H1 (cell line): Measurements from ENCODE around the gene SIK1. TPM values are rescaled to one million over a fixed set of nuclear protein-coding genes. Genes with fewer than 3 reads are reported as not detected.

Experiments
- CTCF ChIA-PET: fragments of 300-600 bp; sonication (Branson Sonifier 250); formaldehyde crosslinking; loops from one replicate; lab custom pipeline; 2021; ENCODE audit not compliant: partially characterized antibody; lab: Charles Lee
- POLR2A ChIA-PET: fragments of 300-600 bp; sonication (Branson Sonifier 250); formaldehyde crosslinking; loops from one replicate; lab custom pipeline; 2021; ENCODE audit warnings: inconsistent platforms; ENCODE audit not compliant: partially characterized antibody; lab: Charles Lee
- DNase-seq, 2 experiments: peaks; one replicate each; pipeline versions ENCODE4 v3.0.0 to v3.0.0-alpha.2; 2010 to 2022; ENCODE audit warnings: low spot score in 2 of 2, low read depth in 1 of 2, mixed read lengths in 1 of 2
- FAIRE-seq: peaks from 2 replicates; lab custom pipeline; 2011; peaks lifted over from hg19 to GRCh38; lab: Jason Lieb, UNC
- H2AFZ ChIP-seq: 2 replicates; pipeline ENCODE4 v1.8.1; 2012; ENCODE audit warnings: low read length, inconsistent platforms
- H2AK5ac ChIP-seq: 2 replicates; pipeline ENCODE4 v1.6.1; 2013; ENCODE audit warnings: low read depth, low read length
- H2BK120ac ChIP-seq: replicated peaks from 2 replicates; pipeline ENCODE3; 2013; ENCODE audit warnings: low read depth, low read length, inconsistent platforms
- H2BK12ac ChIP-seq: 2 replicates; pipeline ENCODE4 v1.6.1; 2013; ENCODE audit warnings: low read depth, low read length
- H2BK15ac ChIP-seq: 2 replicates; pipeline ENCODE4 v1.6.1; 2013; ENCODE audit warnings: low read length
- H2BK20ac ChIP-seq: 2 replicates; pipeline ENCODE4 v1.6.1; 2013; ENCODE audit warnings: low read length
- H2BK5ac ChIP-seq: 2 replicates; pipeline ENCODE4 v1.6.1; 2013; ENCODE audit warnings: low read depth, low read length
- H3K14ac ChIP-seq: 2 replicates; pipeline ENCODE4 v1.6.1; 2013; ENCODE audit warnings: inconsistent platforms; ENCODE audit not compliant: insufficient read length
- H3K18ac ChIP-seq: 2 replicates; pipeline ENCODE4 v1.6.1; 2013; ENCODE audit warnings: low read length; ENCODE audit errors: extremely low read depth
- H3K23ac ChIP-seq: 2 replicates; pipeline ENCODE4 v1.6.1; 2013; ENCODE audit warnings: inconsistent platforms; ENCODE audit not compliant: insufficient read length
- H3K23me2 ChIP-seq: 2 replicates; pipeline ENCODE4 v1.6.1; 2013; ENCODE audit warnings: low read depth, low read length
- H3K27ac ChIP-seq: 2 replicates; pipeline ENCODE4 v1.6.1; 2011; ENCODE audit warnings: low read depth, low read length, inconsistent platforms
- H3K27me3 ChIP-seq, 4 experiments: replicated peaks in 1 of 4; 1 replicate in 1 of 4; 2 replicates in 3 of 4; pipeline versions ENCODE4 v1.6.1 to v1.8.1; 2011 to 2013; ENCODE audit warnings: low read length in 3 of 4, mild to moderate bottlenecking in 3 of 4, inconsistent platforms in 2 of 4, mixed read lengths in 2 of 4, moderate library complexity in 1 of 4; ENCODE audit not compliant: control insufficient read depth in 3 of 4, insufficient read depth in 3 of 4; ENCODE audit errors: extremely low read depth in 1 of 4
- H3K36me3 ChIP-seq, 4 experiments: 2 replicates each; pipeline versions ENCODE4 v1.6.1 to v1.8.1; 2011 to 2013; ENCODE audit warnings: mild to moderate bottlenecking in 4 of 4, low read length in 3 of 4, moderate library complexity in 2 of 4, control low read depth in 1 of 4, inconsistent platforms in 1 of 4; ENCODE audit not compliant: insufficient read depth in 4 of 4, control insufficient read depth in 2 of 4
- H3K4ac ChIP-seq: replicated peaks from 2 replicates; pipeline ENCODE3; 2013; ENCODE audit warnings: low read length, low read depth, mixed read lengths, inconsistent platforms; ENCODE audit not compliant: insufficient read length
- H3K4me1 ChIP-seq, 4 experiments: replicated peaks in 1 of 4; 1 replicate in 1 of 4; 2 replicates in 3 of 4; pipeline versions ENCODE4 v1.6.1 to v1.8.1; 2011 to 2013; ENCODE audit warnings: low read length in 3 of 4, inconsistent platforms in 2 of 4, mixed read lengths in 1 of 4; ENCODE audit not compliant: insufficient read depth in 4 of 4, control insufficient read depth in 3 of 4
- H3K4me2 ChIP-seq, 2 experiments: 2 replicates each; pipeline versions ENCODE4 v1.6.1 to v1.8.1; 2011 to 2013; ENCODE audit warnings: low read depth in 2 of 2, low read length in 2 of 2, control low read depth in 1 of 2, inconsistent platforms in 1 of 2, mild to moderate bottlenecking in 1 of 2; ENCODE audit not compliant: insufficient read depth in 1 of 2
- H3K4me3 ChIP-seq, 4 experiments: fragments of 200-600, 300-600 bp in 1 of 4; sonication (generic), shearing (Covaris generic), sonication (Bioruptor Twin) in 1 of 4; 2 replicates each; pipeline versions ENCODE4 v1.5.1 to v1.8.1; 2011 to 2016; ENCODE audit warnings: low read length in 4 of 4, low read depth in 3 of 4, control low read depth in 2 of 4, inconsistent platforms in 2 of 4, mild to moderate bottlenecking in 2 of 4, mixed read lengths in 1 of 4, moderate library complexity in 1 of 4; ENCODE audit not compliant: insufficient read depth in 2 of 4; ENCODE audit errors: extremely low read depth in 1 of 4
- H3K56ac ChIP-seq: replicated peaks from 2 replicates; pipeline ENCODE3; 2013; ENCODE audit warnings: low read depth, mild to moderate bottlenecking, mixed read lengths, low read length, inconsistent platforms; ENCODE audit not compliant: insufficient read length
- H3K79me1 ChIP-seq: 2 replicates; pipeline ENCODE4 v1.6.1; 2013; ENCODE audit warnings: low read depth, low read length, control low read depth
- H3K79me2 ChIP-seq, 2 experiments: 2 replicates each; pipeline versions ENCODE4 v1.6.1 to v1.8.1; 2012 to 2013; ENCODE audit warnings: low read length in 2 of 2, mild to moderate bottlenecking in 2 of 2, inconsistent platforms in 1 of 2; ENCODE audit not compliant: insufficient read depth in 2 of 2, control insufficient read depth in 1 of 2
- H3K9ac ChIP-seq, 4 experiments: replicated peaks in 1 of 4; 1 replicate in 1 of 4; 2 replicates in 3 of 4; pipeline versions ENCODE4 v1.6.1 to v1.8.1; 2011 to 2013; ENCODE audit warnings: low read depth in 3 of 4, low read length in 3 of 4, control low read depth in 2 of 4, mild to moderate bottlenecking in 2 of 4, moderate library complexity in 2 of 4, inconsistent platforms in 1 of 4; ENCODE audit errors: extremely low read depth in 1 of 4
- H3K9me3 ChIP-seq, 2 experiments: 2 replicates each; pipeline versions ENCODE4 v1.6.1 to v1.8.1; 2012 to 2013; ENCODE audit warnings: mild to moderate bottlenecking in 2 of 2, moderate library complexity in 2 of 2, control low read depth in 1 of 2, inconsistent platforms in 1 of 2, low read depth in 1 of 2, low read length in 1 of 2, mixed read lengths in 1 of 2; ENCODE audit not compliant: insufficient read depth in 2 of 2
- H4K20me1 ChIP-seq, 2 experiments: replicated peaks in 1 of 2; 2 replicates each; pipeline versions ENCODE3 to v1.8.1; 2011 to 2013; ENCODE audit warnings: inconsistent platforms in 2 of 2, low read length in 2 of 2, mild to moderate bottlenecking in 1 of 2; ENCODE audit not compliant: insufficient read depth in 2 of 2, control insufficient read depth in 1 of 2
- H4K5ac ChIP-seq: 2 replicates; pipeline ENCODE4 v1.6.1; 2013; ENCODE audit warnings: low read length, low read depth, mixed read lengths, inconsistent platforms; ENCODE audit not compliant: insufficient read length
- H4K8ac ChIP-seq: 2 replicates; pipeline ENCODE4 v1.8.0; 2013; ENCODE audit warnings: mild to moderate bottlenecking, moderate library complexity, low read length, inconsistent platforms; ENCODE audit not compliant: insufficient read depth; ENCODE audit errors: extremely low read depth
- H4K91ac ChIP-seq: replicated peaks from 2 replicates; pipeline ENCODE3; 2013; ENCODE audit warnings: low read length, mixed read lengths, inconsistent platforms; ENCODE audit not compliant: insufficient read length
- CREB1 ChIP-seq: IDR thresholded peaks from 2 replicates; pipeline ENCODE4 v1.6.1; 2012; ENCODE audit warnings: inconsistent platforms
- WGBS, 2 experiments: shearing (Covaris generic) in 1 of 2; methylation state at CpG; one replicate each; pipeline versions ENCODE4 v1.1.6 to v1.1.7; 2013 to 2015; ENCODE audit warnings: low lambda C conversion rate in 2 of 2, mixed read lengths in 2 of 2, inconsistent platforms in 1 of 2, low coverage in 1 of 2, missing lambda C conversion rate in 1 of 2; ENCODE audit not compliant: insufficient replicate concordance in 2 of 2, insufficient coverage in 1 of 2, insufficient read length in 1 of 2; ENCODE audit errors: extremely low coverage in 1 of 2, missing lambda C conversion rate in 1 of 2; 5-methylcytosine and 5-hydroxymethylcytosine counted together
- polyA plus RNA-seq, 7 experiments: library from polyadenylated mRNA; depleted of rRNA in 3 of 7; stranded (reverse) in 5 of 7; unstranded in 2 of 7; fragments of >200 nt in 5 of 7; fragments of 200-250 nt in 2 of 7; gene quantifications; 1 replicate in 5 of 7; 2 replicates in 1 of 7; 4 replicates in 1 of 7; pipeline versions ENCODE4 v1.2.1 to v1.2.3, GENCODE V29; 2011 to 2013; ENCODE audit warnings: missing spikeins in 2 of 7, mixed read lengths in 2 of 7
- total RNA-seq: library from RNA; stranded (reverse); fragmentation: NEBNext Ultra II Directional; extraction: Animal tissue kit (Norgen Biotek cat#: 25700); gene quantifications from 2 replicates; pipeline ENCODE4 v1.2.1, GENCODE V29; 2021

The SIK1 gene
- total and polyA plus RNA-seq, 2 of the 8 experiments (the other 6 are each of a cell fraction or from before 2014, with no cell fraction given): 1.5 to 6.7 TPM

GRCh38 chr21:43372663-43373361 is 54.1 kb downstream of the SIK1 start:
- Histone ChIP-seq H2BK5ac (no peak overlapping the region), H3K4ac (no peak overlapping the region), H3K9ac (no peak overlapping the region), H3K79me2 (no peaks in the 10 kb centered on the region), H3K9me3 (no peaks in the 10 kb centered on the region), H2BK12ac (no peak overlapping the region), H2BK120ac (no peak overlapping the region), H3K36me3 (no peaks in the 10 kb centered on the region), H3K4me1 (peaks cover 0 to 4% (median 3%) of the 10 kb centered on the region in 4 experiments; a peak in 6 of 7 replicates), H4K5ac (no peak overlapping the region), H3K4me3 (no peak overlapping the region), H2BK15ac (no peak overlapping the region), H3K27me3 (no peaks in the 10 kb centered on the region), H4K91ac (no peak overlapping the region), H4K8ac (no peak overlapping the region), H3K79me1 (no peaks in the 10 kb centered on the region), H4K20me1 (peaks cover 0 to 3% of the 10 kb centered on the region in 2 experiments), H3K27ac (no peak overlapping the region), H3K14ac (no peak overlapping the region), H3K56ac (no peak overlapping the region), H3K18ac (no peak overlapping the region), H3K23me2 (peaks cover 3% of the 10 kb centered on the region; the same call in 1 of the 2 replicates), H2BK20ac (no peak overlapping the region), H2AFZ (no peak overlapping the region), H2AK5ac (no peak overlapping the region), H3K23ac (no peak overlapping the region), H3K4me2 (no peak overlapping the region)
- 84% methylated on average over 26 of the region's 26 CpGs; no CpG with 5 or more reads in 1 of the 2 experiments for WGBS, 2 experiments
- TF ChIP-seq CREB1: no peak
- DNase-seq: no peak
- no peak for FAIRE-seq
- POLR2A ChIA-PET: no interaction called here
- CTCF ChIA-PET: interaction anchor here (0.7 kb wide), 1 partner anchor 19 kb away, joined by 3 read pairs; no protein-coding TSS in a partner anchor
